ENCODE data around the gene RP9. TPM values are rescaled to one million over a fixed set of nuclear protein-coding genes. Genes with fewer than 3 reads are reported as not detected.

RP9 gene
- total and polyA plus RNA-seq, 2 of the 13 experiments (the other 11 are each of a cell fraction or from before 2014, with no cell fraction given), result 14.2 to 18.6 TPM

- TF ChIP-seq MLXIP (CRISPR knock-in tag; IDR thresholded peaks at IDR 0.05; ENCODE audit: borderline replicate concordance) (no peak), RFX5 (IDR thresholded peaks at IDR 0.05; ENCODE audit: low read depth, low read length) (no peak), IRF1 (CRISPR knock-in tag; IDR thresholded peaks at IDR 0.05; ENCODE audit: low read depth) (no peak), ZGPAT (CRISPR knock-in tag; IDR thresholded peaks at IDR 0.05) (peak; percentile 48; the same call in 1 of the 2 replicates), ZMYM3 (CRISPR knock-in tag; IDR thresholded peaks at IDR 0.05) (no peak), MXD1 (CRISPR knock-in tag; IDR thresholded peaks at IDR 0.05) (no peak), DMAP1 (CRISPR knock-in tag; IDR thresholded peaks at IDR 0.05) (no peak), SMAD9 (CRISPR knock-in tag; IDR thresholded peaks at IDR 0.05) (no peak), ZNF30 (CRISPR knock-in tag; IDR thresholded peaks at IDR 0.05) (no peak), SETDB1 (CRISPR knock-in tag; IDR thresholded peaks at IDR 0.05; ENCODE audit: borderline replicate concordance) (no peak), ZNF280B (CRISPR knock-in tag; IDR thresholded peaks at IDR 0.05; ENCODE audit: borderline replicate concordance) (peak; percentile 37; the same call in 1 of the 2 replicates), PCBP2 (optimal IDR thresholded peaks at IDR 0.05; ENCODE audit: low read depth, low read length, poor library complexity, severe bottlenecking) (no peak), AGO1 (IDR thresholded peaks at IDR 0.05; ENCODE audit: low read depth, low read length, poor library complexity, severe bottlenecking) (no peak), SMARCE1 (IDR thresholded peaks at IDR 0.05; ENCODE audit: borderline replicate concordance) (no peak), DMTF1 (CRISPR knock-in tag; IDR thresholded peaks at IDR 0.05) (no peak), MEF2D (CRISPR knock-in tag; IDR thresholded peaks at IDR 0.05) (0 out of 2 replicates have a peak, but pooled peaks have one; percentile 35), TEAD2 (CRISPR knock-in tag; IDR thresholded peaks at IDR 0.05) (no peak), ZFP36L2 (CRISPR knock-in tag; IDR thresholded peaks at IDR 0.05) (no peak), SMC3 (IDR thresholded peaks at IDR 0.05; ENCODE audit: low read length) (no peak)
These were observed 46.3 kb downstream of the RP9 start (continued) for GRCh38 chr7:33062782-33063443.
